Effector CD8-positive, alpha-beta T cell (primary cell): ENCODE data around the gene TMEM178B.

Source experiments
- DNase-seq: peaks from one replicate; lab custom pipeline; 2025; lab: John Stamatoyannopoulos, UW

The TMEM178B gene

GRCh38 chr7:141431140-141431479 is 357.2 kb downstream of the TMEM178B start:
- DNase-seq, result no peak

- no peak for DNase-seq
Measured at GRCh38 chr7:141431711-141432110, 357.8 kb downstream of the TMEM178B start.

- no peak for DNase-seq
Measured at GRCh38 chr7:141433698-141434097, 359.8 kb downstream of the TMEM178B start.

- no peak for DNase-seq
Measured at GRCh38 chr7:141436139-141436538, 362.3 kb downstream of the TMEM178B start.

GRCh38 chr7:141436575-141437075 is 362.8 kb downstream of the TMEM178B start:
- no peak for DNase-seq

- no peak for DNase-seq
Measured at GRCh38 chr7:141439164-141439563, 365.3 kb downstream of the TMEM178B start.

- no peak for DNase-seq
Measured at GRCh38 chr7:141439776-141440175, 365.9 kb downstream of the TMEM178B start.

GRCh38 chr7:141441837-141442627 is 368.2 kb downstream of the TMEM178B start:
- no peak for DNase-seq

GRCh38 chr7:141442781-141443180 is 368.9 kb downstream of the TMEM178B start:
- no peak for DNase-seq

GRCh38 chr7:141444961-141445360 is 371.1 kb downstream of the TMEM178B start:
- no peak for DNase-seq

GRCh38 chr7:141451232-141451631 is 377.4 kb downstream of the TMEM178B start:
- no peak for DNase-seq

- no peak for DNase-seq
Measured at GRCh38 chr7:141452911-141453310, 379.0 kb downstream of the TMEM178B start.

GRCh38 chr7:141454338-141454737 is 380.5 kb downstream of the TMEM178B start:
- no peak for DNase-seq

- DNase-seq, result no peak
Measured at GRCh38 chr7:141455723-141456122, 381.9 kb downstream of the TMEM178B start.

GRCh38 chr7:141456298-141456697 is 382.4 kb downstream of the TMEM178B start:
- no peak for DNase-seq

GRCh38 chr7:141456711-141457110 is 382.8 kb downstream of the TMEM178B start:
- no peak for DNase-seq

- no peak for DNase-seq
Measured at GRCh38 chr7:141460781-141461715, 387.2 kb downstream of the TMEM178B start.

GRCh38 chr7:141461924-141462323 is 388.1 kb downstream of the TMEM178B start:
- no peak for DNase-seq

- DNase-seq, result no peak
Measured at GRCh38 chr7:141462958-141463357, 389.1 kb downstream of the TMEM178B start.

- DNase-seq, result no peak
Measured at GRCh38 chr7:141463986-141464385, 390.1 kb downstream of the TMEM178B start.

GRCh38 chr7:141464551-141464950 is 390.7 kb downstream of the TMEM178B start:
- DNase-seq, result no peak

- DNase-seq, result no peak
Measured at GRCh38 chr7:141466151-141466904, 392.5 kb downstream of the TMEM178B start.
